Ectodermal cell (in vitro differentiated cells): ENCODE results near the gene MVD.

Source experiments
- H3K27ac ChIP-seq: 2 replicates; pipeline ENCODE4 v1.7.0; 2013; ENCODE audit warnings: mild to moderate bottlenecking, low read depth, low read length; ENCODE audit not compliant: insufficient read depth, poor library complexity, severe bottlenecking
- H3K27me3 ChIP-seq: 2 replicates; pipeline ENCODE4 v1.7.0; 2013; ENCODE audit warnings: mild to moderate bottlenecking, low read length; ENCODE audit not compliant: insufficient read depth, control insufficient read depth, poor library complexity, severe bottlenecking
- H3K36me3 ChIP-seq: one replicate; pipeline ENCODE4 v1.7.0; 2013; ENCODE audit warnings: low read length; ENCODE audit not compliant: control insufficient read depth, insufficient read depth
- H3K4me1 ChIP-seq: one replicate; pipeline ENCODE4 v1.7.0; 2013; ENCODE audit warnings: low read length; ENCODE audit not compliant: control insufficient read depth, insufficient read depth
- H3K4me3 ChIP-seq: 2 replicates; pipeline ENCODE4 v1.7.0; 2013; ENCODE audit warnings: low read depth, low read length, control low read depth; ENCODE audit not compliant: insufficient read depth
- H3K9me3 ChIP-seq: 2 replicates; pipeline ENCODE4 v1.7.0; 2013; ENCODE audit warnings: mild to moderate bottlenecking, low read length, moderate library complexity; ENCODE audit not compliant: control insufficient read depth
- whole genome bisulfite sequencing, 2 experiments: methylation state at CpG; one replicate each; pipeline ENCODE4 v1.1.7; 2013; ENCODE audit warnings: missing lambda C conversion rate in 2 of 2; 5-methylcytosine and 5-hydroxymethylcytosine counted together

The MVD gene

GRCh38 chr16:88605186-88606147 lies 57.4 kb downstream of the MVD start:
- no peaks in the 10 kb centered on the region for H3K9me3 ChIP-seq
- H3K4me3 ChIP-seq = no peak overlapping the region
- H3K4me1 ChIP-seq = no peaks in the 10 kb centered on the region
- H3K27me3 ChIP-seq = no peaks in the 10 kb centered on the region
- 94 to 95% methylated on average over 20 of the region's 20 CpGs for WGBS, 2 experiments
- no peak overlapping the region for H3K27ac ChIP-seq
- H3K36me3 ChIP-seq = peaks cover 35% of the 10 kb centered on the region

- no peak overlapping the region for H3K4me3 ChIP-seq
- H3K36me3 ChIP-seq = peaks cover 46% of the 10 kb centered on the region
- no peaks in the 10 kb centered on the region for H3K4me1 ChIP-seq
- H3K27me3 ChIP-seq = no peaks in the 10 kb centered on the region
- H3K9me3 ChIP-seq = no peaks in the 10 kb centered on the region
- WGBS, 2 experiments = 91% methylated on average over 7 of the region's 7 CpGs
- no peak overlapping the region for H3K27ac ChIP-seq
Measured at GRCh38 chr16:88602091-88602490, 60.8 kb downstream of the MVD start.
